GM12878 (cell line): ENCODE data around the gene FIZ1. TPM values are rescaled to one million over a fixed set of nuclear protein-coding genes. Genes with fewer than 3 reads are reported as not detected.

Source experiments
- ESRRA ChIP-seq: IDR thresholded peaks from 2 replicates; pipeline ENCODE4 v1.6.1; 2012; ENCODE audit warnings: mild to moderate bottlenecking, low read length, improper control_type of control experiment
- FOXK2 ChIP-seq: fragments of 450-650 bp; IDR thresholded peaks from 2 replicates; pipeline ENCODE4 v1.6.1; 2017; ENCODE audit warnings: mild to moderate bottlenecking, moderate library complexity
- HDAC6 ChIP-seq: fragments of 200-600 bp; sonication (generic); IDR thresholded peaks from one replicate; pipeline ENCODE4 v1.8.0; 2017; ENCODE audit warnings: antibody characterized with exemption; ENCODE audit not compliant: unreplicated experiment
- LARP7 ChIP-seq: fragments of 450-650 bp; IDR thresholded peaks from 2 replicates; pipeline ENCODE4 v1.6.1; 2017; ENCODE audit warnings: mild to moderate bottlenecking
- MYB ChIP-seq: fragments of 150-350 bp; IDR thresholded peaks from 2 replicates; pipeline ENCODE4 v1.6.1; 2014; ENCODE audit warnings: mild to moderate bottlenecking, low read depth, low read length, borderline replicate concordance
- MYC ChIP-seq: IDR thresholded peaks from 2 replicates; pipeline ENCODE4 v1.6.1; 2011; ENCODE audit warnings: mild to moderate bottlenecking, low read length, moderate library complexity, inconsistent platforms; ENCODE audit not compliant: insufficient read depth, insufficient replicate concordance, insufficient read length, severe bottlenecking
- STAT3 ChIP-seq: IDR thresholded peaks from 2 replicates; pipeline ENCODE4 v1.6.1; 2011; ENCODE audit warnings: low read depth, low read length, improper control_type of control experiment
- TAF1 ChIP-seq: IDR thresholded peaks from 2 replicates; pipeline ENCODE4 v1.6.1; 2011; ENCODE audit warnings: mild to moderate bottlenecking, low read depth, low read length, borderline replicate concordance
- ZBED1 ChIP-seq: IDR thresholded peaks from 2 replicates; pipeline ENCODE4 v1.6.1; 2016; ENCODE audit warnings: borderline replicate concordance
- ZZZ3 ChIP-seq: IDR thresholded peaks from 2 replicates; pipeline ENCODE4 v1.6.1; 2011; ENCODE audit warnings: low read depth; ENCODE audit not compliant: control insufficient read depth, insufficient read length
- polyA plus RNA-seq, 11 experiments: library from polyadenylated mRNA; depleted of rRNA in 4 of 11; unstranded in 6 of 11; stranded (reverse) in 5 of 11; fragments of >200 nt; fragmentation: Nextera tagmentation in 4 of 11; fragmentation: Illumina TruSeq in 1 of 11; extraction: Ambion mirVana in 4 of 11; extraction: Trizol in 1 of 11; gene quantifications; 1 replicate in 1 of 11; 2 replicates in 10 of 11; pipeline versions ENCODE4 v1.2.1 to v1.2.3, GENCODE V29; 2011 to 2016; ENCODE audit warnings: inconsistent platforms in 2 of 11, missing spikeins in 2 of 11, low read depth in 1 of 11
- total RNA-seq, 4 experiments: library from RNA; depleted of rRNA in 3 of 4; stranded (reverse); fragments of >200 nt in 3 of 4; fragmentation: Illumina TruSeq in 1 of 4; extraction: Trizol in 1 of 4; gene quantifications; 2 replicates each; pipeline versions ENCODE4 v1.2.1 to v1.2.3, GENCODE V29; 2013 to 2021
- TF ChIP-seq, protein P1 (sequence below): IDR thresholded peaks from 2 replicates; pipeline ENCODE4 v1.6.1; 2011; ENCODE audit warnings: low read depth, low read length, improper control_type of control experiment, borderline replicate concordance

The FIZ1 gene
- total and polyA plus RNA-seq, 10 of the 15 experiments (the other 5 are each of a cell fraction or from before 2014, with no cell fraction given), result 0.60 to 16.8 (median 4.2) TPM

DNA sequence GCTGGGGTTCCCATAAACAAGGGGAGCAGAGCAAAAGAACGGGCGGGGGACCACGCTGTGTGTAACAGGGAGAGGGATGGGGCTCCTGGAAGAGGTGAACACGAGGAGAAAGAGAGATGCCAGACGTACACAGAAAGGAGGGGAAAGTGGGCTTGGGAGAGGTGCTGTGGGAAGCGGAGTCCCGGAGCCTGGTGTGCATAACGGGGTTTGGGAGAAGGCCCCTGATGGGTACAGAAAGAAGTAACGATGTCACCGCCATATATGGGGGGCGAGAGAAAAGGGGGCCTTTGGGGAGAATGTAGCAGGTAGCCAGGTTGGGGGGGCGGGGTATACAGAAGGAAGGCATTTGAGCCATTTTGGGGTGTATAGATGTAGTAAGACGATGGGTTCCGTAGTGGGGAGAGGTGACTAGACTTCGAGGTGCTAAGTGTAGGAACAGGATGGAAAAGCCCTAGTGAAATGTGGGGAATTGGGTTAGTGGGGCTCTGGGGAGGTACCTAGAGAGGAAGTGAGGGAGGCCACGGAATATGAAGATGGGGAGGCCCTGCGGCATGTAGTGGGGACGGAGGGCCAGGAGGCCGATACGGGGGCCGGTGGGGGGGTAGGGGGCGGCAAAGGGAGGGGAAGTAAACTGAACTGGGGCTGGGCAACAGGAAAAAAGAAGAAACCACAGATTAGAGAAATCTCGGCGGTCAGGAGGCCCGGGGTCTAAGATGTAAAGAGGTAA, 42.3 kb upstream of the FIZ1 start (continued):
- TF ChIP-seq ZZZ3, result no peak
- TF ChIP-seq LARP7, result no peak
- TF ChIP-seq, protein P1, sequence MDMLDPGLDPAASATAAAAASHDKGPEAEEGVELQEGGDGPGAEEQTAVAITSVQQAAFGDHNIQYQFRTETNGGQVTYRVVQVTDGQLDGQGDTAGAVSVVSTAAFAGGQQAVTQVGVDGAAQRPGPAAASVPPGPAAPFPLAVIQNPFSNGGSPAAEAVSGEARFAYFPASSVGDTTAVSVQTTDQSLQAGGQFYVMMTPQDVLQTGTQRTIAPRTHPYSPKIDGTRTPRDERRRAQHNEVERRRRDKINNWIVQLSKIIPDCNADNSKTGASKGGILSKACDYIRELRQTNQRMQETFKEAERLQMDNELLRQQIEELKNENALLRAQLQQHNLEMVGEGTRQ, result no peak
- TF ChIP-seq HDAC6, result no peak
- TF ChIP-seq TAF1, result no peak
- TF ChIP-seq ESRRA, result no peak
- no peak for TF ChIP-seq STAT3
- no peak for TF ChIP-seq ZBED1
- no peak for TF ChIP-seq MYB
- no peak for TF ChIP-seq MYC
- no peak for TF ChIP-seq FOXK2
- TF ChIP-seq, all 136 proteins: peak for 12
